GM20431 (cell line): Measurements from ENCODE around the gene SEC11C.

Experiments used
- in situ Hi-C: fragments of 300-500 bp; cut with MseI, MboI; formaldehyde crosslinking; loops from one replicate; pipeline ENCODE4 v1.15.0; 2020; ENCODE audit warnings: low sequenced_read_pairs; ENCODE audit not compliant: unreplicated experiment

SEC11C gene

GRCh38 chr18:59207506-59207905, 67.8 kb downstream of the SEC11C start:
- in situ Hi-C loops: no loop called here
